ENCODE results near the gene SP4. TPM values are rescaled to one million over a fixed set of nuclear protein-coding genes. Genes with fewer than 3 reads are reported as not detected.

The SP4 gene
- total RNA-seq, 4 donors from 2014 or later = 2.6 to 7.3 (median 6.2) TPM

Small RNA genes within 50 kb of the gene (small RNA-seq; reads per million reads assigned to genes)
- gene MIR1183 = 0 reads per million in 4 donors
- gene RNU1-15P = 0 reads per million in 4 donors

Other genes with a start within 250 kb of the SP4 start
- gene DNAH11, start 115.0 kb downstream of the SP4 start, total RNA-seq = under 1 TPM in 2 of 4 donors, not detected in 2; under 0.01 to 0.16 TPM

Measured in transverse colon (tissue), 4 donors.